ENCODE data around the gene CNST.

The CNST gene

GRCh38 chr1:246537441-246537840, 28.8 kb upstream of the CNST start:
- TF ChIP-seq GATA3 (IDR thresholded peaks at IDR 0.05; ENCODE audit: low read depth, low read length) (no peak), GATA2 (IDR thresholded peaks at IDR 0.05; ENCODE audit: low read depth, low read length) (no peak)

DNA sequence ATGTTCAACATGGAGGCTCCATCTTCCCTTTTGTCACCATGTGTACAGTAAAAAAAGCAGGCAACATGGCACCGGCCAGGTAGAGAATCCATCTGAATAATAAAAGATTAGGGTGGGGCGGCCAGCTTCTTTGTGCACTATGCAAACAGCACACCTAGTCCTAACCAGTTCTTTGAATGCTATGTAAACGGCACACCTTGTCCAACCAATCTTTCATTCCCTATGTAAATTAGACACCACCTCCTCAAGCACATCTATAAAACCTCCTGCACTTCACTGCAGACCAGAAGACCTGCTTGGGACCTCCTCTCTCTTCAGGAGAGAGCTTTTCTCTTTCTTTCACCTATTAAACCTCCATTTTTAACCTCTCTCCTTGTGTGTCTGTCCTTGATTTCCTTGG, 28.4 kb upstream of the CNST start:
- no peak for TF ChIP-seq GATA3 (IDR thresholded peaks at IDR 0.05; ENCODE audit: low read depth, low read length)
- TF ChIP-seq GATA2 (IDR thresholded peaks at IDR 0.05; ENCODE audit: low read depth, low read length): no peak

- TF ChIP-seq GATA2 (IDR thresholded peaks at IDR 0.05; ENCODE audit: low read depth, low read length) (no peak), GATA3 (IDR thresholded peaks at IDR 0.05; ENCODE audit: low read depth, low read length) (no peak)
Observed at GRCh38 chr1:246540738-246541491, 25.3 kb upstream of the CNST start.

DNA sequence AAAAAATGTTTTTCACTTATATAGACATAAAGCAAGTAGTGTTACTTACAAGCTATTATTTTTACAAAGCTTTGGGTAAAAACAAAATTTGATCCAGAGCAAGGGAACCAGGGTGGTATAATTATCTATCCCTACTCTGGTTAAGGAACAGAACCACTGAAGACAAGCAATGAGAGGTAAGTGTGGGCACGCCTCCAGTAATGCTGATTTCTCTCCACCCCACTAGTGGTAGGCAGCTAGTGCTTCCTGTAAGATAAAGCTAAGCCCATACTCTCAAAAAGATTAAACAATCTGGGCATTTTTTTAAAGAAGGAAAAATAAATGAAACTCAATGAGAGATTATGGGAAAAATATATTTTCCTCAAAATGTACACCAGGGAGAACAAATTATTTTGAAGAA, 22.3 kb upstream of the CNST start:
- no peak for TF ChIP-seq GATA3 (IDR thresholded peaks at IDR 0.05; ENCODE audit: low read depth, low read length)
- TF ChIP-seq GATA2 (IDR thresholded peaks at IDR 0.05; ENCODE audit: low read depth, low read length): no peak

DNA sequence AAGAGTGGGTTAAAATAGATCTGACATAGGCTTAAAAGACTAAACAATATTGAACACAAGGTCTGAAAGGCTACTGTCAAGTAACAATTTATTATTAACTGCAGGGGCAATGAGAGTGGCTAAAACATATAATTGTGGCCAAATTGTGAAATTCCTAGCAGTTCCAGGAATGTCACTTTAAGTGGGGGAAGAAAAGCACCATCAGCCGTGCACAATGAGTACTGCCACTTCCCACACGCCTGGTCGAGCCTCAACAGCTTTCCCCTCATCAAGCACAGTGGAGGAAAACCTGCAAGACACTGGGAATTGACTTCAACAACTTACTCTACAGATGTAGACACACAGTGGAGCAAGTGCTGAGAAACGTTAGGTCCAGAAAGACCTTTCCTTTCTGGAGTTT, 16.6 kb upstream of the CNST start:
- TF ChIP-seq GATA2 (IDR thresholded peaks at IDR 0.05; ENCODE audit: low read depth, low read length) (no peak), GATA3 (IDR thresholded peaks at IDR 0.05; ENCODE audit: low read depth, low read length) (no peak)

- TF ChIP-seq GATA2 (IDR thresholded peaks at IDR 0.05; ENCODE audit: low read depth, low read length) (no peak), GATA3 (IDR thresholded peaks at IDR 0.05; ENCODE audit: low read depth, low read length) (no peak)
Observed at GRCh38 chr1:246550402-246550801, 15.9 kb upstream of the CNST start.

DNA sequence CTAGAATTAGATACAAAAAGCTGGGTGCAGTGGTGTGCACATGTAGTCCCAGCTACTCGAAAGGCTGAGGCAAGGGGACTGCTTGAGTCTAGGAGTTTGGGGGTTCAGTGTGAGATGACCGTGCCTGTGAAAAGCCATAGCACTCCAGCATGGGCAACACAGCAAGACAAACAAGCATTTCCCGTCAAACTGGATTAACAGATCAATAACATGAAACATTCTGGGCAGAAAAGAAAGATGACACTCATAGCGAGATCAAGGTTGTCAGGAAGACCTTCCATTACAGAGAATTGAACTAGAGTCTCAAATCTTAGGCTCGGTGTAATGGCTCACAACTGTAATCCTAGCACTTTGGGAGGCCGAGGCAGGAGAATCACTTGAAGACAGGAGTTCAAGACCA, 14.1 kb upstream of the CNST start:
- TF ChIP-seq GATA2 (IDR thresholded peaks at IDR 0.05; ENCODE audit: low read depth, low read length): no peak
- no peak for TF ChIP-seq GATA3 (IDR thresholded peaks at IDR 0.05; ENCODE audit: low read depth, low read length)

DNA sequence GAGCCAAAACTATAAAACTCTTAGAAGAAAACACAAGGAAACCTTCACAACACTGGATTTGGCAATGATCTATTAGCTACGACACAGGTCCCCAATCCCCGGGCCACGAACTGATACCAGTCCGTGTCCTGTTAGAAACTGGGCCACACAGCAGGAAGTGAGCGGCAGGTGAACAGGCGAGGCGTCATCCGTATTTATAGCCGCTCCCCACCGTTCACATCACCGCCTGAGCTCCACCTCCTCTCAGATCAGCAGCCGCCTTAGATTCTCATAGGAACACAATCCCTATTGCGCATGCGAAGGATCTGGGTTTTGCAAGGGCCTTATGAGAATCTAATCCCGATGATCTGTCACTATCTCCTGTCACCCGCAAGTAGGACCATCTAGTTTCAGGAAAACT, 12.1 kb upstream of the CNST start:
- no peak for TF ChIP-seq GATA2 (IDR thresholded peaks at IDR 0.05; ENCODE audit: low read depth, low read length)
- no peak for TF ChIP-seq GATA3 (IDR thresholded peaks at IDR 0.05; ENCODE audit: low read depth, low read length)

- TF ChIP-seq GATA2 (IDR thresholded peaks at IDR 0.05; ENCODE audit: low read depth, low read length) (no peak), GATA3 (IDR thresholded peaks at IDR 0.05; ENCODE audit: low read depth, low read length) (no peak)
Observed at GRCh38 chr1:246558041-246558440, 8.2 kb upstream of the CNST start.

- no peak for TF ChIP-seq GATA2 (IDR thresholded peaks at IDR 0.05; ENCODE audit: low read depth, low read length)
Observed at GRCh38 chr1:246559310-246559709, 6.9 kb upstream of the CNST start.

DNA sequence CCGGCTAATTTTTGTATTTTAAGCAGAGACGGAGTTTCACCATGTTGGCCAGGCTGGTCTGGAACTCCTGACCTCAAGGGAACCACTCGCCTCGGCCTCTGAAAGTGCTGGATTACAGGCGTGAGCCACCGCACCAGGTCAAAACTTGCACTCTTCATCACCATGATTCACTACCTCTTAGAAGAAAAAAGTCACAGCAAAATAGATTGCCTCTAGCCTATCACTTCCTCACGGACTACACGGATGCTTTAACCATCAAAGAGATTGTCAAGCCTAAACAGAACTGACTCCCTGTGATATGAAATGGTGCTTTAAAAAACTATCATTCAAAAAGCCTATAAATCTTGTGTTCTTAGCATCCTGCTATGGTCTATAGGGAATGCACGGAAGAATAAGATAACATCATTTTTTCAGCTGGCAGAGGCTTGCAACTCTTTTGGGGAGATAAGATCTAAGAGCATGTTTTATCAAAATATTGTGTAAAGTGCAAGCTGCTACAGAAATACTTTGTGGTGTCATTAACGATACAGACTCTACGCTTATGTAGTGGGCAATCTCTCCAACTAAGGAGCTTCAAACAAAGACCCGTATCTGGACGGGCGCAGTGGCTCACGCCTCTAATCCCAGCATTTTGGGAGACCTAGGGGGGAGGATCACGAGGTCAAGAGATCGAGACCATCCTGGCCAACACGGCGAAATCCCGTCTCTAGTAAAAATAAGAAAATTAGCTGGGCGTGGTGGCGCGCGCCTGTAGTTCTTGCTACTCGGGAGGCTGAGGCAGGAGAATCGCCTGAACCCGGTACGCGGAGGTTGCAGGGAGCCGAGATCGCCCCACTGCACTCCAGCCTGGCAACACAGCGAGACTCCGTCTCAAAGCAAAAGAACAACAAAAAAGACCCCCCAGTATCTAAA, 1.2 kb upstream of the CNST start:
- TF ChIP-seq GATA2 (IDR thresholded peaks at IDR 0.05; ENCODE audit: low read depth, low read length): peak; percentile 77; the same call in 1 of the 2 replicates
- peak; percentile 85 for TF ChIP-seq GATA3 (IDR thresholded peaks at IDR 0.05; ENCODE audit: low read depth, low read length)

DNA sequence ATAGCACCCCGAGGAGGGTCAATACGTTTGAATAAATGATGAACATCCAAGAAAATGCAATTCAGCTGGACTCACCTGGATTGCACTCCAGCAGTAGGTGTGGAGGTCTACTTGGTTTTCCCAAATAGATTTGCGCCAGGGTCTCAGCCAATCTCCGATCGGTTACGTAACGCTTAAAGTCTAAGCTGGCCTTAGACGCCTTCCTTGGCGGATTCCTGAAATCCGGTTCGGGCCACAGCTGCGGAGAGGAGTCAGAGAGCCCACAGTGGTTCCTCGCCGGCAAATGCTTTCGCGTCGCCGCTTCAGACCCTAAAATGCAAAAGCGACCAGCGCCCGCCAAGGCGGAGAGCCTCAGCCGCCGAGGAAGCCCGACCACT, 517 bp upstream of the CNST start:
- no peak for TF ChIP-seq GATA3 (IDR thresholded peaks at IDR 0.05; ENCODE audit: low read depth, low read length)
- TF ChIP-seq GATA2 (IDR thresholded peaks at IDR 0.05; ENCODE audit: low read depth, low read length): no peak

DNA sequence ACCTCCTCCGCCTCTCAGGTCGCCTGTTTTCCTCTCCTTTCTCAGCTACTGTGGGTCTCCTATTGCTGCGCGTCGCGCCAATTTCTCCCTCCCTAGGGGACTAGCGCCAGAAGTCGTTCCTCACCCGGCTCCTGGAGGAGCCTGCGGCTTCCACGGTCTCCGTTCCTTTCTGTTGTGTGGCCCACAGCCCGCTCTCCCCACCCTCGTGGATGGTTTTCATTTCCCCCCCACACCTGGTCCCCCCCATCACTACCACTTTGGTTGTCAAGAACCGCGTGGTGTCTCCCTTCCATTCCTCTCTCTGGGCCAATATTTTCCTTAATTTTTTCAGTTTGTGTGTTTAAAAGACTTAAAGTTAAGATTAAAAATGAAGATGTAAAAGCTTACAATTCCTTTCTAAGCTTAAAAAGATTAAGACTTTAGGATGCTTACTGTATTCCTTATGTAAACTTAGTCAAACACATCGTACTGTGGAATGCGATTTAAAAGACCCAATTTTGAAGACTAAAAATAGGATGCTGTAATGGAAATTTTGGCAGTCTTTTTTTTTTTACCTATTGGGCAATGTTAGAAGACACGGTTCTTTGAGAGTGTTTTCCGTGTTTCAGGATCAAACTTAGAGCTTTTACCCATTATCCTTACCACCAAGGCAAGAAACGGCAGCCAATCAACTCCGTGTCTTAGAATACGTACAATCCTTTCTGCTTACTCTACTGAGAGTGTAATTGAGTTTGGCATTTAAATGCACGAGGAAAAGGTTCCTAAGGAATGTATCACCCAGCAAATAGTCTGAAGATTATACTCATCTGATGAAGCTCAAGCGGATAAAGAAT, 773 bp downstream of the CNST start:
- no peak for TF ChIP-seq GATA2 (IDR thresholded peaks at IDR 0.05; ENCODE audit: low read depth, low read length)
- no peak for TF ChIP-seq GATA3 (IDR thresholded peaks at IDR 0.05; ENCODE audit: low read depth, low read length)

DNA sequence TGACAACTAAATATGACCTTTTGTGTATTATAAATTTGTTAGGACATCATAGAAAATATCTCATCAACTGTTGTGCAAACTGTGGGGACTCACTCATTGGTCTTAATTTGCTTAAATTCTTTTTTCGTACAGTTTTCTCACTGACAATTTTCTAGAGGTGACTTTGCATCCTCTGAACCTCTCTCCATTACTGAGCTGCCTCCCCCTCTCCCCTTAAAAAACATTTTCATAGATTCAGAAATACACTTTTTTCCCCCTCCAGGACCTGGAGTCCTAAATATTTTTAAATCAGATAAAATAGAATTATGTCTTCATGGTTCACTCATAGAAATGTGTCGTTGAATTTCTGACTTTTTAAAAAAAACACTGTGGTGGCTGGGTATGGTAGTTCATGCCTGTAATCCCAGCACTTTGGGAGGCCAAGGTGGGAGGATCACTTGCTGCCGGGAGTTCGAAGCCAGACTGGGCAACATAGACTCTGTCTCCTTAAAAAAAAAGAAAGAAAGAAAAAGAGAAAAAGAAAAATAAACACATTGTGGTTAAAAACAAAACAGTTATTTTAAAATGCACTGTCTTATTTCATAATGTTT, 1.5 kb downstream of the CNST start:
- TF ChIP-seq GATA3 (IDR thresholded peaks at IDR 0.05; ENCODE audit: low read depth, low read length): no peak
- TF ChIP-seq GATA2 (IDR thresholded peaks at IDR 0.05; ENCODE audit: low read depth, low read length): no peak
